Loucy (cell line): ENCODE measurements around the gene CYYR1.

Experiments used
- H2AFZ ChIP-seq: fragments of 200-600 bp; sonication (generic); 2 replicates; pipeline ENCODE4 v1.6.0; 2016; ENCODE audit warnings: antibody characterized with exemption, mild to moderate bottlenecking, low read length, moderate library complexity
- H3F3A ChIP-seq: fragments of 200-600 bp; 2 replicates; pipeline ENCODE4 v1.6.0; 2016; ENCODE audit warnings: antibody characterized with exemption, low read depth, mild to moderate bottlenecking
- H3K27me3 ChIP-seq: fragments of 200-600 bp; sonication (generic); 2 replicates; pipeline ENCODE4 v1.6.1; 2014; ENCODE audit warnings: low read length, mild to moderate bottlenecking; ENCODE audit not compliant: insufficient read depth, poor library complexity, severe bottlenecking
- H3K36me3 ChIP-seq: fragments of 200-600 bp; sonication (generic); 2 replicates; pipeline ENCODE4 v1.6.1; 2016; ENCODE audit warnings: low read length; ENCODE audit not compliant: insufficient read depth
- H3K4me1 ChIP-seq: fragments of 200-600 bp; sonication (generic); 2 replicates; pipeline ENCODE4 v1.5.1; 2014; ENCODE audit warnings: low read length, mild to moderate bottlenecking; ENCODE audit not compliant: insufficient read depth, poor library complexity, severe bottlenecking
- H3K4me2 ChIP-seq: fragments of 200-600 bp; sonication (generic); 2 replicates; pipeline ENCODE4 v1.6.0; 2014; ENCODE audit warnings: antibody characterized with exemption, low read length, low read depth, mild to moderate bottlenecking; ENCODE audit not compliant: poor library complexity, severe bottlenecking
- H3K4me3 ChIP-seq: fragments of 200-600 bp; sonication (generic); 2 replicates; pipeline ENCODE4 v1.5.1; 2014; ENCODE audit warnings: low read length, mild to moderate bottlenecking, mixed read lengths; ENCODE audit not compliant: poor library complexity, severe bottlenecking
- H3K79me2 ChIP-seq: fragments of 200-600 bp; sonication (generic); 2 replicates; pipeline ENCODE4 v1.6.1; 2014; ENCODE audit warnings: low read length; ENCODE audit not compliant: insufficient read depth
- H3K9ac ChIP-seq: fragments of 200-600 bp; sonication (generic); 2 replicates; pipeline ENCODE4 v1.6.0; 2014; ENCODE audit warnings: mild to moderate bottlenecking, low read depth, low read length, moderate library complexity; ENCODE audit not compliant: poor library complexity, severe bottlenecking
- H3K9me2 ChIP-seq: fragments of 200-600 bp; sonication (generic); replicated peaks from 2 replicates; pipeline ENCODE4 v1.6.1; 2016; ENCODE audit warnings: low read depth, low read length, mixed read lengths
- H3K9me3 ChIP-seq: fragments of 200-600 bp; sonication (generic); 2 replicates; pipeline ENCODE4 v1.6.1; 2014; ENCODE audit warnings: mild to moderate bottlenecking, antibody characterized with exemption, low read length, low read depth; ENCODE audit not compliant: insufficient read depth
- H4K20me1 ChIP-seq: fragments of 200-600 bp; sonication (generic); 2 replicates; pipeline ENCODE4 v1.6.0; 2014; ENCODE audit warnings: antibody characterized with exemption, low read length, mild to moderate bottlenecking; ENCODE audit not compliant: insufficient read depth, poor library complexity, severe bottlenecking
- CTCF ChIP-seq: fragments of 200-600 bp; sonication (generic); conservative IDR thresholded peaks from 2 replicates; pipeline ENCODE4 v1.5.1; 2014; ENCODE audit warnings: mild to moderate bottlenecking, antibody characterized with exemption, low read length
- EZH2phosphoT487 ChIP-seq: fragments of 200-600 bp; IDR thresholded peaks from 2 replicates; pipeline ENCODE4 v1.6.1; 2018; ENCODE audit warnings: antibody characterized with exemption, mild to moderate bottlenecking, moderate library complexity, borderline replicate concordance

The CYYR1 gene

DNA sequence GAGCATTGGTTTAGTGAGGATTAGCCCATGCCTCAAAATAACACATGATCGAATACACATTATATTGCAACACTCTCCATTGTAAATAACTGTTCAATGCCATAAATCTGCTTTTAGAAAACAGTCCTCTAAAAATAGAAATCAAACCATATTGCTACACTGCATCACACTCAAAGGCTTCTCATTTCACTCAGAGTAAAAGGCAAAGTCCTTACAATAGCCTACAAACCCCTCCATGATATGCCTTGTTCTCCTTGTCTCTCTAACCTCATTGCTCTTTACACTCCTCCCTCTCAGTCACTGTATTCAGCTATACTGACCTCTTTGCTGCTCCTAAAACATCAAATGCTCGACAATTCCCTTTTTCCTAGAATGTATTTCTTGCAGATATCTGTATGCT is 64.2 kb downstream of the CYYR1 start:
- Histone ChIP-seq H3K27me3 (no peaks in the 10 kb centered on the region), H3K9me2 (no peaks in the 10 kb centered on the region), H3F3A (no peaks in the 10 kb centered on the region), H2AFZ (no peak overlapping the region), H3K4me2 (no peak overlapping the region), H3K9ac (no peak overlapping the region), H3K79me2 (no peaks in the 10 kb centered on the region), H3K9me3 (no peaks in the 10 kb centered on the region), H3K4me1 (no peaks in the 10 kb centered on the region), H3K36me3 (no peaks in the 10 kb centered on the region), H4K20me1 (no peaks in the 10 kb centered on the region), H3K4me3 (no peak overlapping the region)
- TF ChIP-seq CTCF (no peak), EZH2phosphoT487 (no peak)

DNA sequence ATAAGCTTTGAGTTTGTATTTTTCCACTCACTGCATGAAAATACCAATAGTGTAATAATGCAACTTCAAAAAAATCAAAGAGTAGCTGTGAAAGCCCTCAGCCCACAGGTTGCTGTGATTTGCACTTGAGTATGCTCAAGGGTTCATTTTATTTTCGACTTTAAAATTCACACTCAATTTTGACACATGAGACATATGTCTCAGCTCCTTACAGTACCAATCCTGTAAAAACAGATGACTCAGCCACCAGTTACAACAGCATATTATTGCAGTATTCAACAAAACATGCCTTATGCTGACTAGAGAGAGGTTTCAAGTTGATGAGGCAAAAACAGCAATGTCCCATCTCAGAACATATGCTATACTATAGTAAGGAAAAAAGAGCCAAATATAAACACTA is 66.1 kb downstream of the CYYR1 start:
- H3K9ac ChIP-seq = no peak overlapping the region
- no peaks in the 10 kb centered on the region for H3K4me1 ChIP-seq
- no peak overlapping the region for H3K4me3 ChIP-seq
- H3K4me2 ChIP-seq = no peak overlapping the region
- H2AFZ ChIP-seq = no peak overlapping the region
- H3K79me2 ChIP-seq = no peaks in the 10 kb centered on the region
- no peak for TF ChIP-seq EZH2phosphoT487
- no peak for TF ChIP-seq CTCF
- no peaks in the 10 kb centered on the region for H4K20me1 ChIP-seq
- H3K9me2 ChIP-seq = no peaks in the 10 kb centered on the region
- H3F3A ChIP-seq = no peaks in the 10 kb centered on the region
- H3K36me3 ChIP-seq = no peaks in the 10 kb centered on the region
- H3K9me3 ChIP-seq = no peaks in the 10 kb centered on the region
- H3K27me3 ChIP-seq = no peaks in the 10 kb centered on the region

DNA sequence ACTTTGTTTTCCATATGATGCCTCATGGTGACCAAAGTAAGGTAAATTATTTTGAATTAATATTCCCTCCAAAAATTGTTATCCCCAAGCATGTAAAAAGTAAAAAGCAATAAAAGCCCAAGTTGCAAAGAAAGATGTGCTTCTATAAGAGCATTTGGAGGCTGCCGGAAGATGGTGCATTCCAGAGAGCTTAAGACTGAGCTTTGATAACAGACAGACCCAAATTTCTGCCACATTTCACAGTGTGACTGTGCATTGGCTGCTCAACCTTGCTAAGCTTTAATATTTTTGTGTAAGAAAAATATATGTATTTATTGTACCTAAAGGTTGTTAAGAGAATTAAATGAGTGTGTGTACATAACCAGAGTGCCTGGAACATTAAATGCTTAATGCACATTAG is 67.9 kb downstream of the CYYR1 start:
- H3K4me3 ChIP-seq = no peak overlapping the region
- no peak overlapping the region for H2AFZ ChIP-seq
- no peaks in the 10 kb centered on the region for H3K27me3 ChIP-seq
- H3K9ac ChIP-seq = no peak overlapping the region
- no peaks in the 10 kb centered on the region for H3K9me2 ChIP-seq
- H3K36me3 ChIP-seq = no peaks in the 10 kb centered on the region
- H3K9me3 ChIP-seq = no peaks in the 10 kb centered on the region
- H3K79me2 ChIP-seq = no peaks in the 10 kb centered on the region
- no peaks in the 10 kb centered on the region for H4K20me1 ChIP-seq
- no peak for TF ChIP-seq EZH2phosphoT487
- TF ChIP-seq CTCF = no peak
- H3K4me2 ChIP-seq = no peak overlapping the region
- H3K4me1 ChIP-seq = no peaks in the 10 kb centered on the region
- H3F3A ChIP-seq = no peaks in the 10 kb centered on the region
